Activated CD4-positive, alpha-beta T cell treated with anti-CD3 and anti-CD28 coated beads, Interleukin-10, Interleukin-2, amounts not matched to agents 100 ng/mL and 50 ng/mL, durations not matched to agents 16 hours and 8 hours (primary cell): ENCODE results near the gene CDK18.

Source experiments
- DNase-seq: peaks from one replicate; pipeline ENCODE4 v3.0.0-alpha.2; 2020

The CDK18 gene

GRCh38 chr1:205506409-205507200, 2.1 kb downstream of the CDK18 start:
- no peak for DNase-seq

- no peak for DNase-seq
These were observed 3.8 kb downstream of the CDK18 start for GRCh38 chr1:205508227-205508714.

GRCh38 chr1:205510308-205510950, 6.0 kb downstream of the CDK18 start:
- DNase-seq, result no peak

- DNase-seq, result no peak
These were observed 6.5 kb downstream of the CDK18 start for GRCh38 chr1:205510951-205511330.

GRCh38 chr1:205512059-205513045, 7.9 kb downstream of the CDK18 start:
- no peak for DNase-seq

GRCh38 chr1:205513774-205514173, 9.3 kb downstream of the CDK18 start:
- no peak for DNase-seq

- no peak for DNase-seq
These were observed 10.0 kb downstream of the CDK18 start for GRCh38 chr1:205514211-205515142.

GRCh38 chr1:205515781-205516253, 11.3 kb downstream of the CDK18 start:
- no peak for DNase-seq

GRCh38 chr1:205516362-205516761, 11.9 kb downstream of the CDK18 start:
- DNase-seq, result no peak

- DNase-seq, result no peak
These were observed 12.8 kb downstream of the CDK18 start for GRCh38 chr1:205517288-205517687.

GRCh38 chr1:205517763-205518162, 13.3 kb downstream of the CDK18 start:
- DNase-seq, result no peak

GRCh38 chr1:205518661-205519540, 14.4 kb downstream of the CDK18 start:
- no peak for DNase-seq

GRCh38 chr1:205519541-205520131, 15.2 kb downstream of the CDK18 start:
- no peak for DNase-seq

- no peak for DNase-seq
These were observed 16.2 kb downstream of the CDK18 start for GRCh38 chr1:205520709-205521108.

- no peak for DNase-seq
These were observed 17.2 kb downstream of the CDK18 start for GRCh38 chr1:205521686-205522085.

GRCh38 chr1:205522692-205523091, 18.2 kb downstream of the CDK18 start:
- no peak for DNase-seq

- no peak for DNase-seq
These were observed 18.9 kb downstream of the CDK18 start for GRCh38 chr1:205523261-205523890.

- peak; percentile 71 for DNase-seq
These were observed 19.7 kb downstream of the CDK18 start for GRCh38 chr1:205523891-205524793.

- DNase-seq, result no peak
These were observed 20.3 kb downstream of the CDK18 start for GRCh38 chr1:205524794-205525101.
